ENCODE data around the gene LRRC51. TPM values are rescaled to one million over a fixed set of nuclear protein-coding genes. Genes with fewer than 3 reads are reported as not detected.

Gene LRRC51
- total RNA-seq, 1 donor from 2014 or later, result 2.6 TPM

GRCh38 chr11:72084076-72084475 lies 3.4 kb downstream of the LRRC51 start:
- H3K27me3 ChIP-seq (ENCODE audit: control insufficient read depth in 3 of 3, insufficient read depth in 3 of 3, low read length in 3 of 3), result no peaks in the 10 kb centered on the region
- no peak overlapping the region for H3K27ac ChIP-seq (ENCODE audit: low read depth, low read length)
- no peak overlapping the region for H3K4me3 ChIP-seq (ENCODE audit: low read length in 3 of 3)
- H3K36me3 ChIP-seq (ENCODE audit: control insufficient read depth in 3 of 3, insufficient read depth in 3 of 3, low read length in 3 of 3), result peaks cover 0 to 9% (median 0%) of the 10 kb centered on the region in 3 donors
- H3K9me3 ChIP-seq (ENCODE audit: control insufficient read depth in 3 of 3, low read length in 3 of 3), result no peaks in the 10 kb centered on the region
- no peak overlapping the region for H3K9ac ChIP-seq (ENCODE audit: low read depth in 1 of 3, low read length in 3 of 3)
- H3K4me1 ChIP-seq (ENCODE audit: control insufficient read depth in 3 of 3, insufficient read depth in 3 of 3, low read length in 3 of 3), result peaks cover 7 to 15% (median 14%) of the 10 kb centered on the region in 3 donors

GRCh38 chr11:72084965-72085364 lies 4.3 kb downstream of the LRRC51 start:
- Histone ChIP-seq H3K36me3 (ENCODE audit: control insufficient read depth in 3 of 3, insufficient read depth in 3 of 3, low read length in 3 of 3) (peaks cover 0 to 17% (median 0%) of the 10 kb centered on the region in 3 donors), H3K27me3 (ENCODE audit: control insufficient read depth in 3 of 3, insufficient read depth in 3 of 3, low read length in 3 of 3) (no peaks in the 10 kb centered on the region), H3K9me3 (ENCODE audit: control insufficient read depth in 3 of 3, low read length in 3 of 3) (no peaks in the 10 kb centered on the region), H3K4me1 (ENCODE audit: control insufficient read depth in 3 of 3, insufficient read depth in 3 of 3, low read length in 3 of 3) (peaks cover 7 to 8% (median 7%) of the 10 kb centered on the region in 3 donors), H3K27ac (ENCODE audit: low read depth, low read length) (no peak overlapping the region), H3K4me3 (ENCODE audit: low read length in 3 of 3) (no peak overlapping the region), H3K9ac (ENCODE audit: low read depth in 1 of 3, low read length in 3 of 3) (no peak overlapping the region)

- Histone ChIP-seq H3K9ac (ENCODE audit: low read depth in 1 of 3, low read length in 3 of 3) (no peak overlapping the region), H3K4me3 (ENCODE audit: low read length in 3 of 3) (no peak overlapping the region), H3K36me3 (ENCODE audit: control insufficient read depth in 3 of 3, insufficient read depth in 3 of 3, low read length in 3 of 3) (peaks cover 0 to 19% (median 0%) of the 10 kb centered on the region in 3 donors), H3K4me1 (ENCODE audit: control insufficient read depth in 3 of 3, insufficient read depth in 3 of 3, low read length in 3 of 3) (peaks cover 7 to 9% (median 8%) of the 10 kb centered on the region in 3 donors), H3K27me3 (ENCODE audit: control insufficient read depth in 3 of 3, insufficient read depth in 3 of 3, low read length in 3 of 3) (no peaks in the 10 kb centered on the region), H3K27ac (ENCODE audit: low read depth, low read length) (no peak overlapping the region), H3K9me3 (ENCODE audit: control insufficient read depth in 3 of 3, low read length in 3 of 3) (no peaks in the 10 kb centered on the region)
Measured at GRCh38 chr11:72085621-72086351, 5.1 kb downstream of the LRRC51 start.

GRCh38 chr11:72088076-72088808 lies 7.6 kb downstream of the LRRC51 start:
- peaks cover 7 to 10% (median 9%) of the 10 kb centered on the region in 3 donors for H3K4me1 ChIP-seq (ENCODE audit: control insufficient read depth in 3 of 3, insufficient read depth in 3 of 3, low read length in 3 of 3)
- H3K27me3 ChIP-seq (ENCODE audit: control insufficient read depth in 3 of 3, insufficient read depth in 3 of 3, low read length in 3 of 3), result no peaks in the 10 kb centered on the region
- H3K9ac ChIP-seq (ENCODE audit: low read depth in 1 of 3, low read length in 3 of 3), result no peak overlapping the region
- H3K36me3 ChIP-seq (ENCODE audit: control insufficient read depth in 3 of 3, insufficient read depth in 3 of 3, low read length in 3 of 3), result peaks cover 0 to 19% (median 0%) of the 10 kb centered on the region in 3 donors
- no peak overlapping the region for H3K27ac ChIP-seq (ENCODE audit: low read depth, low read length)
- H3K4me3 ChIP-seq (ENCODE audit: low read length in 3 of 3), result no peak overlapping the region
- no peaks in the 10 kb centered on the region for H3K9me3 ChIP-seq (ENCODE audit: control insufficient read depth in 3 of 3, low read length in 3 of 3)

- Histone ChIP-seq H3K4me3 (ENCODE audit: low read length in 3 of 3) (no peak overlapping the region), H3K9ac (ENCODE audit: low read depth in 1 of 3, low read length in 3 of 3) (peak overlapping the region in 1 of 3 donors; percentile 10), H3K36me3 (ENCODE audit: control insufficient read depth in 3 of 3, insufficient read depth in 3 of 3, low read length in 3 of 3) (peaks cover 3 to 28% (median 16%) of the 10 kb centered on the region in 3 donors), H3K27ac (ENCODE audit: low read depth, low read length) (no peak overlapping the region), H3K9me3 (ENCODE audit: control insufficient read depth in 3 of 3, low read length in 3 of 3) (no peaks in the 10 kb centered on the region), H3K4me1 (ENCODE audit: control insufficient read depth in 3 of 3, insufficient read depth in 3 of 3, low read length in 3 of 3) (peaks cover 7 to 10% (median 9%) of the 10 kb centered on the region in 3 donors), H3K27me3 (ENCODE audit: control insufficient read depth in 3 of 3, insufficient read depth in 3 of 3, low read length in 3 of 3) (no peaks in the 10 kb centered on the region)
Measured at GRCh38 chr11:72091292-72091691, 10.6 kb downstream of the LRRC51 start.

- Histone ChIP-seq H3K4me1 (ENCODE audit: control insufficient read depth in 3 of 3, insufficient read depth in 3 of 3, low read length in 3 of 3) (peaks cover 52 to 59% (median 52%) of the 10 kb centered on the region in 3 donors), H3K9me3 (ENCODE audit: control insufficient read depth in 3 of 3, low read length in 3 of 3) (no peaks in the 10 kb centered on the region), H3K27me3 (ENCODE audit: control insufficient read depth in 3 of 3, insufficient read depth in 3 of 3, low read length in 3 of 3) (no peaks in the 10 kb centered on the region), H3K36me3 (ENCODE audit: control insufficient read depth in 3 of 3, insufficient read depth in 3 of 3, low read length in 3 of 3) (peaks cover 31 to 51% (median 49%) of the 10 kb centered on the region in 3 donors), H3K9ac (ENCODE audit: low read depth in 1 of 3, low read length in 3 of 3) (peak overlapping the region; percentile 25 to 61 (median 46)), H3K4me3 (ENCODE audit: low read length in 3 of 3) (peak overlapping the region in 2 of 3 donors; percentile 29 to 32), H3K27ac (ENCODE audit: low read depth, low read length) (peak overlapping the region; percentile 96)
Measured at GRCh38 chr11:72098741-72099140, 18.1 kb downstream of the LRRC51 start.

- no peak overlapping the region for H3K4me3 ChIP-seq (ENCODE audit: low read length in 3 of 3)
- H3K36me3 ChIP-seq (ENCODE audit: control insufficient read depth in 3 of 3, insufficient read depth in 3 of 3, low read length in 3 of 3), result peaks cover 28 to 42% (median 41%) of the 10 kb centered on the region in 3 donors
- H3K4me1 ChIP-seq (ENCODE audit: control insufficient read depth in 3 of 3, insufficient read depth in 3 of 3, low read length in 3 of 3), result peaks cover 55 to 64% (median 58%) of the 10 kb centered on the region in 3 donors
- no peaks in the 10 kb centered on the region for H3K27me3 ChIP-seq (ENCODE audit: control insufficient read depth in 3 of 3, insufficient read depth in 3 of 3, low read length in 3 of 3)
- H3K9ac ChIP-seq (ENCODE audit: low read depth in 1 of 3, low read length in 3 of 3), result no peak overlapping the region
- no peaks in the 10 kb centered on the region for H3K9me3 ChIP-seq (ENCODE audit: control insufficient read depth in 3 of 3, low read length in 3 of 3)
- H3K27ac ChIP-seq (ENCODE audit: low read depth, low read length), result peak overlapping the region; percentile 96
Measured at GRCh38 chr11:72100009-72100408, 19.4 kb downstream of the LRRC51 start.

GRCh38 chr11:72100462-72100861 lies 19.8 kb downstream of the LRRC51 start:
- Histone ChIP-seq H3K9ac (ENCODE audit: low read depth in 1 of 3, low read length in 3 of 3) (peak overlapping the region; percentile 12 to 57 (median 33)), H3K4me1 (ENCODE audit: control insufficient read depth in 3 of 3, insufficient read depth in 3 of 3, low read length in 3 of 3) (peaks cover 55 to 64% (median 58%) of the 10 kb centered on the region in 3 donors)

GRCh38 chr11:72102162-72102561 lies 21.5 kb downstream of the LRRC51 start:
- H3K36me3 ChIP-seq (ENCODE audit: control insufficient read depth in 3 of 3, insufficient read depth in 3 of 3, low read length in 3 of 3), result peaks cover 26 to 30% (median 30%) of the 10 kb centered on the region in 3 donors
- H3K9ac ChIP-seq (ENCODE audit: low read depth in 1 of 3, low read length in 3 of 3), result peak overlapping the region; percentile 98 to 100 (median 99)
- H3K27ac ChIP-seq (ENCODE audit: low read depth, low read length), result peak overlapping the region; percentile 96
- no peaks in the 10 kb centered on the region for H3K9me3 ChIP-seq (ENCODE audit: control insufficient read depth in 3 of 3, low read length in 3 of 3)
- H3K27me3 ChIP-seq (ENCODE audit: control insufficient read depth in 3 of 3, insufficient read depth in 3 of 3, low read length in 3 of 3), result no peaks in the 10 kb centered on the region
- peaks cover 55 to 64% (median 58%) of the 10 kb centered on the region in 3 donors for H3K4me1 ChIP-seq (ENCODE audit: control insufficient read depth in 3 of 3, insufficient read depth in 3 of 3, low read length in 3 of 3)
- peak overlapping the region; percentile 87 to 98 (median 88) for H3K4me3 ChIP-seq (ENCODE audit: low read length in 3 of 3)

More at GRCh38 chr11:72100462-72100861, 19.8 kb downstream of the LRRC51 start:
- H3K27me3 ChIP-seq (ENCODE audit: control insufficient read depth in 3 of 3, insufficient read depth in 3 of 3, low read length in 3 of 3), result no peaks in the 10 kb centered on the region
- no peaks in the 10 kb centered on the region for H3K9me3 ChIP-seq (ENCODE audit: control insufficient read depth in 3 of 3, low read length in 3 of 3)
- H3K27ac ChIP-seq (ENCODE audit: low read depth, low read length), result peak overlapping the region; percentile 96
- no peak overlapping the region for H3K4me3 ChIP-seq (ENCODE audit: low read length in 3 of 3)
- H3K36me3 ChIP-seq (ENCODE audit: control insufficient read depth in 3 of 3, insufficient read depth in 3 of 3, low read length in 3 of 3), result peaks cover 28 to 39% (median 38%) of the 10 kb centered on the region in 3 donors

GRCh38 chr11:72102631-72102945 lies 21.9 kb downstream of the LRRC51 start:
- peaks cover 55 to 60% (median 58%) of the 10 kb centered on the region in 3 donors for H3K4me1 ChIP-seq (ENCODE audit: control insufficient read depth in 3 of 3, insufficient read depth in 3 of 3, low read length in 3 of 3)

More at GRCh38 chr11:72102631-72102945, 21.9 kb downstream of the LRRC51 start:
- H3K36me3 ChIP-seq (ENCODE audit: control insufficient read depth in 3 of 3, insufficient read depth in 3 of 3, low read length in 3 of 3), result peaks cover 23 to 26% (median 26%) of the 10 kb centered on the region in 3 donors
- H3K4me3 ChIP-seq (ENCODE audit: low read length in 3 of 3), result peak overlapping the region; percentile 87 to 98 (median 88)
- no peaks in the 10 kb centered on the region for H3K9me3 ChIP-seq (ENCODE audit: control insufficient read depth in 3 of 3, low read length in 3 of 3)
- H3K27ac ChIP-seq (ENCODE audit: low read depth, low read length), result peak overlapping the region; percentile 96
- H3K27me3 ChIP-seq (ENCODE audit: control insufficient read depth in 3 of 3, insufficient read depth in 3 of 3, low read length in 3 of 3), result no peaks in the 10 kb centered on the region
- peak overlapping the region; percentile 98 to 100 (median 99) for H3K9ac ChIP-seq (ENCODE audit: low read depth in 1 of 3, low read length in 3 of 3)
